OCI-LY1 (cell line): Measurements from ENCODE around the gene SRL.

Source experiments
- H2AFZ ChIP-seq: fragments of 200-600 bp; sonication (generic), shearing (Covaris generic); 2 replicates; pipeline ENCODE4 v1.6.0; 2014; ENCODE audit warnings: antibody characterized with exemption, mild to moderate bottlenecking, low read length
- H3F3A ChIP-seq: fragments of 200-600 bp; sonication (generic), shearing (Covaris generic); 2 replicates; pipeline ENCODE4 v1.6.0; 2014; ENCODE audit warnings: mild to moderate bottlenecking, antibody characterized with exemption, low read length, moderate library complexity; ENCODE audit not compliant: insufficient read depth
- H3K27ac ChIP-seq: fragments of 200-600 bp; sonication (generic); 2 replicates; pipeline ENCODE4 v1.5.1; 2014; ENCODE audit warnings: low read length, mixed run types, mild to moderate bottlenecking, low read depth; ENCODE audit not compliant: poor library complexity, severe bottlenecking
- H3K27me3 ChIP-seq: fragments of 200-600 bp; sonication (generic); 2 replicates; pipeline ENCODE4 v1.6.0; 2014; ENCODE audit warnings: antibody characterized with exemption, mild to moderate bottlenecking, low read length, moderate library complexity; ENCODE audit not compliant: insufficient read depth
- H3K36me3 ChIP-seq: fragments of 200-600 bp; sonication (generic); 2 replicates; pipeline ENCODE4 v1.6.1; 2014; ENCODE audit warnings: mild to moderate bottlenecking, antibody characterized with exemption, low read length, moderate library complexity, mixed read lengths; ENCODE audit not compliant: insufficient read depth
- H3K4me1 ChIP-seq: fragments of 200-600 bp; sonication (generic); 2 replicates; pipeline ENCODE4 v1.5.1; 2014; ENCODE audit warnings: mild to moderate bottlenecking, low read length, moderate library complexity; ENCODE audit not compliant: insufficient read depth, severe bottlenecking
- H3K4me2 ChIP-seq: fragments of 200-600 bp; sonication (generic), shearing (Covaris generic); 2 replicates; pipeline ENCODE4 v1.6.1; 2014; ENCODE audit warnings: low read length
- H3K4me3 ChIP-seq: fragments of 200-600 bp; sonication (generic); 2 replicates; pipeline ENCODE4 v1.5.1; 2014; ENCODE audit warnings: low read length, low read depth, mild to moderate bottlenecking, mixed read lengths; ENCODE audit not compliant: poor library complexity, severe bottlenecking
- H3K79me2 ChIP-seq: fragments of 200-600 bp; shearing (Covaris generic); 2 replicates; pipeline ENCODE4 v1.6.1; 2016; ENCODE audit warnings: mixed run types, low read length, mixed read lengths; ENCODE audit not compliant: insufficient read depth
- H3K9ac ChIP-seq: fragments of 200-600 bp; sonication (generic), shearing (Covaris generic); 2 replicates; pipeline ENCODE4 v1.6.1; 2014; ENCODE audit warnings: mild to moderate bottlenecking, low read length, mixed read lengths
- H3K9me2 ChIP-seq: fragments of 200-600 bp; sonication (generic), shearing (Covaris generic); 2 replicates; pipeline ENCODE4 v1.6.1; 2014; ENCODE audit warnings: low read depth, mild to moderate bottlenecking, low read length, mixed read lengths
- H3K9me3 ChIP-seq: fragments of 200-600 bp; shearing (Covaris generic); 2 replicates; pipeline ENCODE4 v1.6.1; 2014; ENCODE audit warnings: low read length, mixed read lengths
- H4K20me1 ChIP-seq: fragments of 200-600 bp; sonication (generic), shearing (Covaris generic); 2 replicates; pipeline ENCODE4 v1.6.0; 2016; ENCODE audit warnings: mild to moderate bottlenecking, low read length; ENCODE audit not compliant: insufficient read depth
- CTCF ChIP-seq: fragments of 200-600 bp; sonication (generic), shearing (Covaris generic); IDR thresholded peaks from 2 replicates; pipeline ENCODE4 v1.5.1; 2017; ENCODE audit warnings: mild to moderate bottlenecking, antibody characterized with exemption, low read length, moderate library complexity, mixed read lengths
- EZH2 ChIP-seq: fragments of 200-600 bp; sonication (generic), shearing (Covaris generic); IDR thresholded peaks from 2 replicates; pipeline ENCODE4 v1.8.0; 2017; ENCODE audit warnings: borderline replicate concordance, mixed run types, mild to moderate bottlenecking, antibody characterized with exemption, low read length, moderate library complexity, mixed read lengths

Gene SRL

GRCh38 chr16:4225075-4225474 is 16.8 kb downstream of the SRL start:
- Histone ChIP-seq H3F3A (no peaks in the 10 kb centered on the region), H3K4me3 (no peak overlapping the region), H3K36me3 (no peaks in the 10 kb centered on the region), H3K27ac (no peak overlapping the region), H3K4me2 (no peak overlapping the region), H3K9me2 (no peaks in the 10 kb centered on the region), H3K79me2 (no peaks in the 10 kb centered on the region), H2AFZ (no peak overlapping the region), H3K9me3 (no peaks in the 10 kb centered on the region), H4K20me1 (no peaks in the 10 kb centered on the region), H3K9ac (no peak overlapping the region), H3K4me1 (no peaks in the 10 kb centered on the region), H3K27me3 (peaks cover 20% of the 10 kb centered on the region; the same call in 1 of the 2 replicates)
- TF ChIP-seq EZH2 (no peak), CTCF (no peak)

DNA sequence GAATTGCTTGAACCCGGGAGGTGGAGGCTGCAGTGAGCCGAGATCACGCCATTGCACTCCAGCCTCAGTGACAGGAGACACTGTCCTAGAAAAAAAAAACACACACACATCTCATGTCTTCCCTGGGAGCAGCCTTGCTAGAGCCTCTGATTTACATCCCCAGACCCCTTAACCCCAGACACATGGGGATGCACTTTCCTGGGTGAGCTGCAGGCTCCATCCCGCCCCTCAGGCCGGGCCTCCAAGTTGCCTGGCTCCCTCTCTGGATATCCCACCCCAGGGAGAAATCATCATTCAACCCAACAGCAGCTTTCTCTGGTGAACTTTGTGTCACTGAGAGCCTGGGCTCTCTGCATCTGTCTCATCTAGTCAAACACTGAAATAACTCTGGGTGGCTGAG is 21.5 kb downstream of the SRL start:
- no peaks in the 10 kb centered on the region for H3F3A ChIP-seq
- H3K9ac ChIP-seq, result no peak overlapping the region
- H3K36me3 ChIP-seq, result no peaks in the 10 kb centered on the region
- H3K27ac ChIP-seq, result no peak overlapping the region
- H2AFZ ChIP-seq, result no peak overlapping the region
- H4K20me1 ChIP-seq, result no peaks in the 10 kb centered on the region
- no peak for TF ChIP-seq EZH2
- TF ChIP-seq CTCF, result no peak
- no peak overlapping the region for H3K4me3 ChIP-seq
- no peaks in the 10 kb centered on the region; the same call in 1 of the 2 replicates for H3K27me3 ChIP-seq
- no peaks in the 10 kb centered on the region for H3K4me1 ChIP-seq
- no peaks in the 10 kb centered on the region for H3K79me2 ChIP-seq
- H3K9me2 ChIP-seq, result no peaks in the 10 kb centered on the region
- H3K4me2 ChIP-seq, result no peak overlapping the region
- H3K9me3 ChIP-seq, result no peaks in the 10 kb centered on the region

- TF ChIP-seq EZH2, result no peak
- TF ChIP-seq CTCF, result no peak
- H2AFZ ChIP-seq, result no peak overlapping the region
- no peaks in the 10 kb centered on the region for H3K9me2 ChIP-seq
- no peaks in the 10 kb centered on the region for H3K4me1 ChIP-seq
- no peak overlapping the region for H3K4me2 ChIP-seq
- H3K79me2 ChIP-seq, result no peaks in the 10 kb centered on the region
- H3K9ac ChIP-seq, result no peak overlapping the region
- no peaks in the 10 kb centered on the region for H3K9me3 ChIP-seq
- no peaks in the 10 kb centered on the region for H3K36me3 ChIP-seq
- H3F3A ChIP-seq, result no peaks in the 10 kb centered on the region
- H4K20me1 ChIP-seq, result no peaks in the 10 kb centered on the region
- H3K27me3 ChIP-seq, result no peaks in the 10 kb centered on the region; the same call in 1 of the 2 replicates
- H3K27ac ChIP-seq, result no peak overlapping the region
- no peak overlapping the region for H3K4me3 ChIP-seq
Measured at GRCh38 chr16:4218202-4218601, 23.7 kb downstream of the SRL start.
